Hepatocyte (in vitro differentiated cells): ENCODE measurements around the gene IKZF3. TPM values are rescaled to one million over a fixed set of nuclear protein-coding genes. Genes with fewer than 3 reads are reported as not detected.

Experiments
- DNase-seq: peaks from one replicate; pipeline ENCODE4 v3.0.0-alpha.2; 2016; ENCODE audit warnings: low spot score
- H2AFZ ChIP-seq: fragments of 200-600 bp; sonication (generic); 2 replicates; pipeline ENCODE4 v1.6.0; 2016; ENCODE audit warnings: antibody characterized with exemption, mild to moderate bottlenecking
- H3K27ac ChIP-seq: fragments of 200-600 bp; sonication (generic); 2 replicates; pipeline ENCODE4 v1.5.1; 2016; ENCODE audit warnings: mild to moderate bottlenecking
- H3K27me3 ChIP-seq: fragments of 200-600 bp; sonication (generic); 2 replicates; pipeline ENCODE4 v1.6.1; 2016
- H3K36me3 ChIP-seq: fragments of 200-600 bp; sonication (generic); replicated peaks from 2 replicates; pipeline ENCODE4 v1.5.1; 2016; ENCODE audit warnings: low read depth; ENCODE audit not compliant: insufficient read depth
- H3K4me1 ChIP-seq: fragments of 200-600 bp; sonication (generic); 2 replicates; pipeline ENCODE4 v1.5.1; 2016; ENCODE audit warnings: mild to moderate bottlenecking, moderate library complexity; ENCODE audit not compliant: insufficient read depth
- H3K4me2 ChIP-seq: fragments of 200-600 bp; sonication (generic); 2 replicates; pipeline ENCODE4 v1.6.0; 2016
- H3K4me3 ChIP-seq: fragments of 200-600 bp; sonication (generic); 2 replicates; pipeline ENCODE4 v1.5.1; 2016; ENCODE audit warnings: mild to moderate bottlenecking
- H3K79me2 ChIP-seq: fragments of 200-600 bp; sonication (generic); 2 replicates; pipeline ENCODE4 v1.6.0; 2017; ENCODE audit warnings: mild to moderate bottlenecking
- H3K9me2 ChIP-seq: fragments of 200-600 bp; sonication (generic); replicated peaks from 2 replicates; pipeline ENCODE4 v1.6.0; 2017; ENCODE audit warnings: mild to moderate bottlenecking; ENCODE audit not compliant: insufficient read depth
- H3K9me3 ChIP-seq: fragments of 200-600 bp; sonication (generic); 2 replicates; pipeline ENCODE4 v1.5.1; 2016; ENCODE audit warnings: low read depth, mild to moderate bottlenecking
- H4K20me1 ChIP-seq: fragments of 200-600 bp; sonication (generic); 2 replicates; pipeline ENCODE4 v1.6.0; 2016; ENCODE audit warnings: mild to moderate bottlenecking; ENCODE audit not compliant: insufficient read depth, poor library complexity, severe bottlenecking
- CTCF ChIP-seq: fragments of 200-600 bp; sonication (generic); IDR thresholded peaks from 2 replicates; pipeline ENCODE4 v1.5.1; 2016; ENCODE audit warnings: antibody characterized with exemption, mild to moderate bottlenecking; ENCODE audit not compliant: poor library complexity
- EZH2 ChIP-seq: fragments of 200-600 bp; sonication (generic); IDR thresholded peaks from 2 replicates; pipeline ENCODE4 v1.6.1; 2016; ENCODE audit warnings: antibody characterized with exemption, mild to moderate bottlenecking, borderline replicate concordance
- EZH2phosphoT487 ChIP-seq: fragments of 200-600 bp; sonication (generic); IDR thresholded peaks from one replicate; pipeline ENCODE4 v1.6.1; 2018; ENCODE audit warnings: antibody characterized with exemption, mild to moderate bottlenecking, low read depth, moderate library complexity; ENCODE audit not compliant: unreplicated experiment, severe bottlenecking
- WGBS: methylation state at CpG from one replicate; pipeline ENCODE4 v1.1.6; 2016; ENCODE audit warnings: low lambda C conversion rate; ENCODE audit errors: missing lambda C conversion rate; 5-methylcytosine and 5-hydroxymethylcytosine counted together
- polyA plus RNA-seq: library from polyadenylated mRNA; unstranded; fragments of >200 nt; fragmentation: Nextera tagmentation; extraction: Ambion mirVana; gene quantifications from 2 replicates; pipeline ENCODE4 v1.2.1, GENCODE V29; 2016
- total RNA-seq: library from RNA; depleted of rRNA; stranded (reverse); fragments of >200 nt; gene quantifications from 2 replicates; pipeline ENCODE4 v1.2.3, GENCODE V29; 2014

Gene IKZF3
- total and polyA plus RNA-seq, 2 experiments from 2014 or later: under 0.01 TPM; not detected in 1

- no peaks in the 10 kb centered on the region for H4K20me1 ChIP-seq
- DNase-seq: no peak
- H3K36me3 ChIP-seq: no peaks in the 10 kb centered on the region
- H3K4me1 ChIP-seq: no peaks in the 10 kb centered on the region
- H3K4me2 ChIP-seq: no peak overlapping the region
- H2AFZ ChIP-seq: no peak overlapping the region
- WGBS: 83% methylated on average over 8 of the region's 8 CpGs
- TF ChIP-seq EZH2 (no peak), CTCF (no peak), EZH2phosphoT487 (no peak)
- no peak overlapping the region for H3K27ac ChIP-seq
- no peaks in the 10 kb centered on the region for H3K9me2 ChIP-seq
- H3K27me3 ChIP-seq: no peaks in the 10 kb centered on the region
- no peaks in the 10 kb centered on the region for H3K79me2 ChIP-seq
- no peaks in the 10 kb centered on the region for H3K9me3 ChIP-seq
- H3K4me3 ChIP-seq: no peak overlapping the region
Measured at GRCh38 chr17:39787743-39788484, 76.2 kb downstream of the IKZF3 start.

GRCh38 chr17:39787041-39787440 lies 77.1 kb downstream of the IKZF3 start:
- Histone ChIP-seq H3K4me3 (no peak overlapping the region), H3K27ac (no peak overlapping the region), H3K4me1 (peaks cover 3% of the 10 kb centered on the region), H3K27me3 (no peaks in the 10 kb centered on the region), H4K20me1 (no peaks in the 10 kb centered on the region), H2AFZ (no peak overlapping the region), H3K4me2 (no peak overlapping the region), H3K36me3 (no peaks in the 10 kb centered on the region), H3K79me2 (no peaks in the 10 kb centered on the region), H3K9me2 (no peaks in the 10 kb centered on the region), H3K9me3 (no peaks in the 10 kb centered on the region)
- TF ChIP-seq EZH2phosphoT487: no peak
- TF ChIP-seq EZH2: no peak
- TF ChIP-seq CTCF: no peak
- DNase-seq: no peak

GRCh38 chr17:39782980-39783379 lies 81.1 kb downstream of the IKZF3 start:
- no peaks in the 10 kb centered on the region for H3K9me2 ChIP-seq
- H3K4me3 ChIP-seq: no peak overlapping the region
- 90% methylated on average over 1 of the region's 1 CpG for WGBS
- H4K20me1 ChIP-seq: no peaks in the 10 kb centered on the region
- H3K4me1 ChIP-seq: peaks cover 4% of the 10 kb centered on the region
- no peaks in the 10 kb centered on the region for H3K27me3 ChIP-seq
- DNase-seq: no peak
- H3K4me2 ChIP-seq: no peak overlapping the region
- H3K27ac ChIP-seq: peak overlapping the region; percentile 41
- H2AFZ ChIP-seq: no peak overlapping the region
- H3K36me3 ChIP-seq: no peaks in the 10 kb centered on the region
- H3K79me2 ChIP-seq: no peaks in the 10 kb centered on the region
- H3K9me3 ChIP-seq: no peaks in the 10 kb centered on the region
- TF ChIP-seq EZH2: no peak
- TF ChIP-seq CTCF: no peak
- no peak for TF ChIP-seq EZH2phosphoT487
